GM13977 (cell line): Measurements from ENCODE around the gene PHACTR1.

Experiments used
- DNase-seq: peaks from one replicate; pipeline ENCODE4 v3.0.0; 2012; ENCODE audit warnings: low spot score
- CTCF ChIP-seq: IDR thresholded peaks from 2 replicates; pipeline ENCODE4 v1.5.1; 2012; ENCODE audit warnings: mild to moderate bottlenecking, control low read depth; ENCODE audit not compliant: insufficient read depth; ENCODE audit errors: extremely low read depth, missing control alignments
- in situ Hi-C: fragments of 300-500 bp; cut with MboI; formaldehyde crosslinking; loops from one replicate; pipeline ENCODE4 v1.12.0; 2022; ENCODE audit warnings: low sequenced_read_pairs, low pct_unique_long_range_greater_than_20kb, mixed read lengths, inconsistent platforms; ENCODE audit not compliant: unreplicated experiment

PHACTR1 gene

GRCh38 chr6:12769556-12770256 lies 53.1 kb downstream of the PHACTR1 start:
- in situ Hi-C loops = no loop called here
- no peak for TF ChIP-seq CTCF
- no peak for DNase-seq

GRCh38 chr6:12772416-12772815 lies 55.8 kb downstream of the PHACTR1 start:
- no peak for DNase-seq
- in situ Hi-C loops = no loop called here
- TF ChIP-seq CTCF = no peak

GRCh38 chr6:12776291-12776690 lies 59.7 kb downstream of the PHACTR1 start:
- DNase-seq = no peak
- no peak for TF ChIP-seq CTCF
- in situ Hi-C loops = no loop called here

- no peak for DNase-seq
- TF ChIP-seq CTCF = no peak
- in situ Hi-C loops = no loop called here
These were observed 63.2 kb downstream of the PHACTR1 start for GRCh38 chr6:12779772-12780171.

- DNase-seq = no peak
- TF ChIP-seq CTCF = no peak
- in situ Hi-C loops = no loop called here
These were observed 65.6 kb downstream of the PHACTR1 start for GRCh38 chr6:12782136-12782535.

- DNase-seq = no peak
- TF ChIP-seq CTCF = no peak
- in situ Hi-C loops = no loop called here
These were observed 68.7 kb downstream of the PHACTR1 start for GRCh38 chr6:12785301-12785700.
